ENCODE data around the gene CCL21. TPM values are rescaled to one million over a fixed set of nuclear protein-coding genes. Genes with fewer than 3 reads are reported as not detected.

Gene CCL21
- total RNA-seq, 1 donor from 2014 or later = 138 TPM

GRCh38 chr9:34665067-34665380 is 44.9 kb downstream of the CCL21 start:
- peak overlapping the region; percentile 98 for H3K27ac ChIP-seq
- intact Hi-C loops (cut with DNase I) = no loop called here
- ATAC-seq (peak; percentile 21), DNase-seq (no peak)
- no peaks in the 10 kb centered on the region for H3K27me3 ChIP-seq (ENCODE audit: low read depth)
- TF ChIP-seq CTCF (IDR thresholded peaks at IDR 0.05) = no peak
- peaks cover 24% of the 10 kb centered on the region for H3K4me1 ChIP-seq
- H3K4me3 ChIP-seq = peak overlapping the region; percentile 69
- H3K9me3 ChIP-seq = no peaks in the 10 kb centered on the region
- H3K36me3 ChIP-seq = peaks cover 16% of the 10 kb centered on the region

GRCh38 chr9:34664281-34665066 is 45.5 kb downstream of the CCL21 start:
- DNase-seq = peak; percentile 79
- no peaks in the 10 kb centered on the region for H3K9me3 ChIP-seq
- peaks cover 24% of the 10 kb centered on the region for H3K4me1 ChIP-seq
- H3K4me3 ChIP-seq = peak overlapping the region; percentile 69
- peaks cover 21% of the 10 kb centered on the region for H3K36me3 ChIP-seq
- intact Hi-C loops (cut with DNase I) = no loop called here
- peak; percentile 63 to 64 for ATAC-seq
- TF ChIP-seq CTCF (IDR thresholded peaks at IDR 0.05) = peak; percentile 69
- no peaks in the 10 kb centered on the region for H3K27me3 ChIP-seq (ENCODE audit: low read depth)
- peak overlapping the region; percentile 98 for H3K27ac ChIP-seq

- ATAC-seq (no peak), DNase-seq (no peak)
- Histone ChIP-seq H3K4me3 (no peak overlapping the region), H3K9me3 (no peaks in the 10 kb centered on the region), H3K27me3 (ENCODE audit: low read depth) (no peaks in the 10 kb centered on the region), H3K27ac (no peak overlapping the region), H3K4me1 (peaks cover 24% of the 10 kb centered on the region), H3K36me3 (peaks cover 23% of the 10 kb centered on the region)
- no peak for TF ChIP-seq CTCF (IDR thresholded peaks at IDR 0.05)
- intact Hi-C loops (cut with DNase I) = no loop called here
These were observed 46.7 kb downstream of the CCL21 start for GRCh38 chr9:34663303-34663605.

- Histone ChIP-seq H3K4me1 (peaks cover 24% of the 10 kb centered on the region), H3K9me3 (no peaks in the 10 kb centered on the region), H3K27me3 (ENCODE audit: low read depth) (no peaks in the 10 kb centered on the region), H3K27ac (no peak within 1 kb of the TSS), H3K4me3 (no peak within 1 kb of the TSS), H3K36me3 (peaks cover 23% of the 10 kb centered on the region)
- ATAC-seq (no peak), DNase-seq (no peak)
- intact Hi-C loops (cut with DNase I) = no loop called here
- no peak for TF ChIP-seq CTCF (IDR thresholded peaks at IDR 0.05)
These were observed 47.2 kb downstream of the CCL21 start, which contains the start of gene CCL27 for GRCh38 chr9:34662526-34663302. Gene CCL27 (minus strand): TSS chr9:34662657. CDS start chr9:34662633, 24 bp downstream.

- no peak for DNase-seq
- no peak for ATAC-seq
- Histone ChIP-seq H3K36me3 (peaks cover 23% of the 10 kb centered on the region), H3K27ac (no peak overlapping the region), H3K9me3 (no peaks in the 10 kb centered on the region), H3K4me3 (no peak overlapping the region), H3K27me3 (ENCODE audit: low read depth) (no peaks in the 10 kb centered on the region), H3K4me1 (peaks cover 17% of the 10 kb centered on the region)
- intact Hi-C loops (cut with DNase I) = no loop called here
- no peak for TF ChIP-seq CTCF (IDR thresholded peaks at IDR 0.05)
These were observed 50.2 kb downstream of the CCL21 start for GRCh38 chr9:34659592-34660253.

Other genes with a start within 250 kb of the CCL21 start
- 0.59 TPM for gene ENHO, start 187.1 kb downstream of the CCL21 start, total RNA-seq
- gene CNTFR, start 120.4 kb downstream of the CCL21 start, total RNA-seq = 2.5 TPM
- 16.5 TPM for gene RPP25L, start 98.0 kb downstream of the CCL21 start, total RNA-seq
- 72.2 TPM for gene DCTN3, start 89.6 kb downstream of the CCL21 start, total RNA-seq
- gene ARID3C, start 81.1 kb downstream of the CCL21 start, total RNA-seq = not detected
- gene SIGMAR1, start 72.3 kb downstream of the CCL21 start, total RNA-seq = 35.0 TPM
- 51.3 TPM for gene GALT, start 63.5 kb downstream of the CCL21 start, total RNA-seq
- 25.7 TPM for gene IL11RA, start 58.0 kb downstream of the CCL21 start, total RNA-seq
- gene CCL27, start 47.5 kb downstream of the CCL21 start, total RNA-seq = not detected
- gene CCL19, start 18.9 kb downstream of the CCL21 start, total RNA-seq = 2.4 TPM
- gene PHF24, start 248.1 kb upstream of the CCL21 start, total RNA-seq = 1.3 TPM